Activated CD4-positive, CD25-positive, alpha-beta regulatory T cell (primary cell): Measurements from ENCODE around the gene PRIM2.
"Not testable (repeated sequence)": the region's sequence is repeated elsewhere in the genome, so short reads cannot be mapped to it uniquely, and the experiment has no call there.

ENCODE experiments used
- DNase-seq, 4 experiments: peaks; one replicate each; lab custom pipeline; 2025; lab: John Stamatoyannopoulos, UW

PRIM2 gene

DNA sequence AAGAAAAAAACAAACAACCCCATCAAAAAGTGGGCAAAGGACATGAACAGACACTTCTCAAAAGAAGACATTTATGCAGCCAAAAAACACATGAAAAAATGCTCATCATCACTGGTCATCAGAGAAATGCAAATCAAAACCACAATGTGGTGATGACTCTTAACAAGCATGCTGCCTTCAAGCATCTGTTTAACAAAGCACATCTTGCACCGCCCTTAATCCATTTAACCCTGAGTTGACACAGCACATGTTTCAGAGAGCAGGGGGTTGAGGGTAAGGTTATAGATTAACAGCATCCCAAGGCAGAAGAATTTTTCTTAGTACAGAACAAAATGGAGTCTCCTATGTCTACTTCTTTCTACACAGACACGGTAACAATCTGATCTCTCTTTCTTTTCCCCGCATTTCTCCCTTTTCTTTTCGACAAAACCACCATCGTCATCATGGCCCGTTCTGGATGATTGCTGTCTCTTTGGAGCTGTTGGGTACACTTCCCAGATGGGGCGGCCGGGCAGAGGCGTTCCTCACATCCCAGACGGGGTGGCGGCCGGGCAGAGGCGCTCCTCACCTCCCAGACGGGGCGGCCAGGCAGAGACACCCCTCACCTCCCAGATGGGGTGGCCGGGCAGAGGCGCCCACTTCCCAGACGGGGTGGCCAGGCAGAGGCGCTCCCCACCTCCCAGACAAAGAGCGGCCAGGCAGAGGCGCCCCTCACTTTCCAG lies 7.2 kb upstream of the PRIM2 start:
- DNase-seq = not testable (repeated sequence)

DNA sequence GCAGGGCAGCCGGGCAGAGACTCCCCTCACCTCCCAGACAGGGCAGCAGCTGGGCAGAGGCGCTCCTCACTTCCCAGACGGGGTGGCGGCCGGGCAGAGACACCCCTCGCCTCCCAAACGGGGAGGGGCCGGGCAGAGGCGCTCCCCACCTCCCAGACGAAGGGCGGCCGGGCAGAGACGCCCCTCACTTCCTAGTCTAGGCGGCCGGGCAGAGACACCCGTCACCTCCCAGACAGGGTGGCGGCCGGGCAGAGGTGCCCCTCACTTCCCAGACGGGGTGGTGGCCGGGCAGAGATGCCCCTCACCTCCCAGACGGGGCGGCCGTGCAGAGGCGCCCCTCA lies 6.6 kb upstream of the PRIM2 start:
- no peak for DNase-seq

DNA sequence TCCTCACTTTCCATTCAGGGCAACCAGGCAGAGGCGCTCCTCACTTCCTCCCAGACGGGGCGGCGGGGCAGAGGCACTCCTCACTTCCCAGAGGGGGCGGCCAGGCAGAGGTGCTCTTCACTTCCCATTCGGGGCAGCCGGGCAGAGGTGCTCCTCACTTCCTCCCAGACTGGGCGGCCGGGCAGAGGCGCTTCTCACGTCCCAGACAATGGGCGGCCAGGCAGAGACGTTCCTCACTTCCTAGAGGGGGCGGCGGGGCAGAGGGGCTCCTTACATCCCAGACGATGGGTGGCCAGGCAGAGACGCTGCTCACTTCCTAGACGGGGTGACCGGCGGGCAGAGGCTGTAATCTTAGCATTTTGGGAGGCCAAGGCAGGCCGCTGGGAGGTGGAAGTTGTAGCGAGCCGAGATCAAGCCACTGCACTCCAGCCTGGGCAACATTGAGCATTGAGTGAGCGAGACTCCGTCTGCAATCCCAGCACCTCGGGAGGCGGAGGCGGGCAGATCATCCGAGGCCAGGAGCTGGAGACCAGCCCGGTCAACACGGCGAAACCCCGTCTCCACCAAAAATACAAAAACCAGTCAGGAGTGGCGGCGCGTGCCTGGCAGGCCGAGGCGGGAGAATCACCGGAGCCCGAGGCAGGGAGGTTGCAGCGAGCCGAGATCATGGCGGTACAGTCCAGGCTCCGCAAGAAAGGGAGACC lies 6.0 kb upstream of the PRIM2 start:
- not testable (repeated sequence) for DNase-seq

DNA sequence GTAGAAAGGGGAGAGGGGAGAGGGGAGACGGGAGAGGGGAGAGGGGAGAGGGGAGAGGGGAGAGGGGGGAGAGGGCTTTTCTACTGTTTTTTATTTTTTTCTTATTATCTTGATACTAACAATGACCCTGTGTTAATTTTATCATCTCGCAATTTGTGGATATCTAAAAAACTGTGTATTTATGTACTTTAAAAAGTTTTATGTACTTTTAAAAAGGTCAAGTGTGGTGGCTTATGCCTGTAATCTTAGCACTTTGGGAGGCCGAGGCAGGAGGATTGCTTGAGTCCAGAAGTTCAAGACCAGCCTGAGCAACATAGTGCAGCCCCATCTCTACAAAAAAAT lies 5.5 kb upstream of the PRIM2 start:
- DNase-seq = no peak

DNA sequence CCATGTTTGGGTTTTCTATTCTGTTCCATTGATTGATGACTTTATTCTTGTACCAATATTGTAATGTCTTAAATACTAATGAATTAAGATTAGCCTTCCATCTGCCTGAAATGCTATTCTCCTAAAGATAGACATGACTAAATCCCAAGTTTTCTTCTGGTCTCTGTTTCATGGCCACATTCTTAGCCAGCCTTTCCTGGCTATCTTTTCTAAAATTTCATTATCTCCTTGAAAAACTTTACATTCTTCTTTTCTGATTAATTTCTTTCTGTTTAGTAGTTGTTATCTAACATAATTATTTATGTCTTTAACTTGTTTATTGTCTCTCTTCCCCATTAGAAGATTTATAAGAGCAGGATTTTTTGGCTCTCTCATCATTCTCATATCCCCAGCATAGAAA lies 4.4 kb upstream of the PRIM2 start:
- DNase-seq = no peak

DNA sequence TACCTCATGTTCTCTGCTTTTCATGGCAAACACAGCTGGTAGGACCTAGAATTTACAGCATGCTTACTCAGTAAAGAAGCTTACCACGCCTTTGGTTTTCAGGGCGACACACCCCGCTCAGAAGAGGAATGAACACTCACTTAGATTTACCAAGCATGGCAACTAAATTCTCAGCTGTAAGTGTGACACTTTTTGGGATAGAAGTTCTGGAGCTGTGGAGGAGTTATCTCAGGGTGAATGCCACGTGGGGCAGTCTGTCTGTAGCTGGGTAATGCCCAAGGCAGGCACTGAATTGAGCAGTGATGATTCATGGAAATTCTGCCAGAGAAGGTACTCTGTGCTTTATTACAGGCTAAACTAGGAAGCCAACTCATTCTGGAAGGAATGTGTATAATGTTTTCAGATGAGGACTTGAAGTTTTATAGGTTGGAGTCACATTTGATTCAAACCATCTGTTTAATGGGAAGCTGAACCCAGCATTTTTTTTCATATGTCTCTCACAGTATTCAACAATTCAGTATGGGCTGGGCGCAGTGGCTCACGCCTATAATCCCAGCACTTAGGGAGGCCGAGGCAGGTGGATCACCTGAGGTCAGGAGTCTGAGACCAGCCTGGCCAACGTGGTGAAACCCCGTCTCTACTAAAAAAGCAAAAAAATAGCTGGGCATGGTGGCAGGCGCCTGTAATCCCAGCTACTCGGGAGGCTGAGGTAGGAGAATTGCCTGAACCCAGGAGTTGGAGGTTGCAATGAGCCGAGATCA lies 3.5 kb upstream of the PRIM2 start:
- DNase-seq = no peak

DNA sequence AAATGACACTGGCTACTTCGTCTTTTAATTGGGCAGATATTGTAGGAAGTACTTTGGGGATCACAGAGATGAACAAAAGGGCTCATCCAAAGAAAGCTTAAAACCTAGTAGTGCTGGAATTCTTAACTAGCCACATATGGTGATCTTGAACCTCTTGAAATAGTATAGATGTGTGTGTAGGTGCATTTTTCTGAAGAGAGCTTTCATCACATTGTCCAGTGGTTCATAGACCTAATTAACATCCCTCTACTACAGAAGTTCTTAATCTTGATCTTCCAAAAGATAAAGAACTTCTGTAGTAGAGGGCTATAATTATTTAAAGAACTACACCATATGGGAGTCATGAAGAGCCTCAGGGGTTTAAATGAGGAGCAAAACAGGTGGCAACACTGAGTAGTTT lies 2.3 kb upstream of the PRIM2 start:
- DNase-seq = no peak

DNA sequence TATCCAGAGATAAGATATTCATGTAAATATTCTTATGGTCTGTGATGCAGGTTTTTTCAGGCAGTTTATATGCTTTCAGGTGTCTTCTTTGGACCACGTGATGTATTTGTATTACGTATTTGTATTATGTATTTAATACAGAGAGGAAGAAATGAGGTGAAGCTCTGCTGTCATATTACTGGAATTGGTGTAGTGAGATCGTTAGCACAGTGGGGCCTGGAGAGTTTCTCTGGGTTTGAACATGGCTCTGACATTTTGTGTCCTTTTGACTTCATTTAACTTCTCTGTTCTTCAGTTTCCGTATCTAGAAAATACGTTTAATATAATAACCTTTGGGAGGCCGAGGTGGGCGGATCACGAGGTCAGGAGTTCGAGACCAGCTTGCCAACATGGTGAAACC lies 1.6 kb upstream of the PRIM2 start:
- DNase-seq = no peak

DNA sequence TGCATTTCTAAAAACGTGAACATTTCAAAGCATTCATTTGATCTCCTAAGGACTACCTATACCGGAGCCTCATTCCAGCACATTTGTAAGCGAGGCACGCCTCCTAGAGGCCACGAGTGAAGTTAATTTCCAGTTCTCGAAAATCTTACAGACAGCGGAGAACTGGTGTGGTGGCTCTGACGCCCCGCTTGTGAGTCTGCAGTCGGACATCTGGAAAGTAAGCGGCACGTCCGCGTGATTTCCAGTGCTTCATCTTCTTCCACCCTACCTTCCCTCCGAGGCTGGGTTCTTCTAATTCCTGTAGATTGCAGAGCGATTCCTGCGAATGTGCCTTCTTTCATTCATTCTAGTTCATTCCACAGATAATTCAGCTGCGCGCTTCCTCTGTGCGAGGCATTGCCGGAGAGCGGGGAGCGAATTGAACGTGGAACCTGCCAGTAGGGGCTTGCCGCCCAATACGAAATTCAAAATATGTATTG lies 810 bp upstream of the PRIM2 start:
- peak; percentile 38 to 58 (median 54) for DNase-seq

DNA sequence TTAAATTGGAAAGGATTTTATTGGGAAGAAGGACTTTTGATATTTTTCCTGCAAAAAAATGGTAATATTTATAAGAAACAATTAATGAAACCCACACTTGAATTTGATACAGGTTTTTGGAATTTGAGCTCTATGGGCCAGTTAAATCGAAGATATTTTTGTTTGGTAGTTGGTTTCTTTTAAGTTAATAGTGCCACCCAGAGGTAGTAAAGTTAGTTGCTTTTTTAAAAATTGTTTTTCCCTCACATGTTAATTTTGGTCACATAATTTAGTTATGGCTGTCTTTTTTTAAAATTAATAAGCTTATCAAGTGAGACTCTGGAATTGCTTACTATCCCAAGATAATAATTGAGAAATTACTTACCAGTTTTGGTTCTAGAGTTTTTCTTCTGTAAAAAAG lies 7.1 kb downstream of the PRIM2 start:
- DNase-seq = no peak

DNA sequence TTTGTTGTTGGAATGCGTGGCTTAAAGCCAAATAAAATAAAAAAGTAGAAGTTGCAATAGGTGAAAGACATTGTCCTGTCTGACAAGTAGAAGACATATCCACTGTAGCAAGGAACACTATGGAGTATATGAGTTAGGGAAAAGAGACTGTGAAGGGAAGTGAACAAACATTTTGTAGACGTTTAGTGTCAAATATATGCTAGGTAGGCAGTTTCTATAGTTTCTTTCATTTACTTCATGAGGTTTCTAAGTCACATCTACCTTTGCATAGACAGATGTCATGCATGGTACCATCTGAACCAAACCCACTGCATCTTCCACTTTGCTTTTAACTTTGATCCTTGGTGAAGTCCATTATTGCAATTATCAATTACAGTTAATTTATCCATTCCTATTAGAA lies 9.9 kb downstream of the PRIM2 start:
- DNase-seq = no peak

DNA sequence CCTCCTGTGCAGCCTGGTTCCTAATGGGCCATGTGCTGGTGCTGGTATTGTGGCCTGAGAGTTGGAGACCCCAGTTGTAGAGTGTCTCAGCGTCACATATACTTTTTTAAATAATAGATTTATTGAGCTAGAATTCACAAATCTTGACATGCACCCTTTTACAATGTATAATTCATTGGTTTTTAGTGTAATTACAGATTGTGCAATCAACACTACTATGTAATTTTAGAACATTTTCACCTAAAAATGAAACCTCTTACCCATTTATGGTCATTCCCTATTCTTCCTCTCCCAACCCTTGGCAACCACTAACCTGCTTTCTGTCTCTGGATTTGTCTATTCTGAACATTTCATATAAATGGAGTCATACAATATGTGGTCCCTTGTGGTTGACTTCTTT lies 10.6 kb downstream of the PRIM2 start:
- no peak for DNase-seq

DNA sequence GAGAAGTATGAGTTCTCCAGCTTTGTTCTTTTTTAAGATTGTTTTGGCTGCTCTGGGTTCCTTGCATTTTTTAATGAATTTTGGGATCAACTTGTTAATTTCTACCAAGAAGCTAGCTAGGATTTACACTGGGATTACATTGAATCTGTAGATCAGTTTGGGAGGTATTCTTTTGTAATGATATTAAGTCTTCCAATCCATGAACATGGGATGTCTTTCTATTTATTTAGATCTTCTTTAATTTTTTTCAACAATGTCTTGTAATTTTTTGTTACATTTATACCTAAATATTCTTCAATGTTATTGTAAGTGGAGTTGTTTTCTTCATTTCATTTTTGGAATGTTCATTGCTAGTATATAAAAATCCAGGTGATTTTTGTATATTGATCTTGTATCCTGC lies 12.5 kb downstream of the PRIM2 start:
- DNase-seq = no peak

DNA sequence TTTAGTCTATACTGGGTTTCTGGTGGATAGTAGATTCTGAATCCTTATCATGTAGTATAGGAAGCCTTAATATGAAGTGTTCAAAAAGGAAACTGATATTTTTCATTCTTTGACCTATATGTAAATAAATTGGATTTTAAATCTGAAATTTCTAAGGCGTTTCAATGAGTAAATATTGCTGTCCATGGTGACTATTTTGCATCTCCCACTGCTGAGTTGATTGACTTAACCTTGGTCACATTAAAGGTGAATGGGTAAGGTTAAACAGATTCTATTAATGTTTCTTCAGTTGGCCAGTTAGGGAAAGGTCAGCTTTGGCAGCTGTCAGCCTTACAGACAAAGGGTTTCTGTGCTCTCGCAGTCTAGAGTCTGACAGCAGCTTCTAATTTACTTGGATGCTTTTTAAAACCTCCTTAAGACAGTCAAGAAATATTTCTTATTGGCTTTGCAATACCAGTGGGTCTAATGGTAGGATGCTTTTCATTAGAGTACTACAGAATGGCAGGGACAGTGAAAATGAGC lies 24.8 kb downstream of the PRIM2 start:
- no peak for DNase-seq

DNA sequence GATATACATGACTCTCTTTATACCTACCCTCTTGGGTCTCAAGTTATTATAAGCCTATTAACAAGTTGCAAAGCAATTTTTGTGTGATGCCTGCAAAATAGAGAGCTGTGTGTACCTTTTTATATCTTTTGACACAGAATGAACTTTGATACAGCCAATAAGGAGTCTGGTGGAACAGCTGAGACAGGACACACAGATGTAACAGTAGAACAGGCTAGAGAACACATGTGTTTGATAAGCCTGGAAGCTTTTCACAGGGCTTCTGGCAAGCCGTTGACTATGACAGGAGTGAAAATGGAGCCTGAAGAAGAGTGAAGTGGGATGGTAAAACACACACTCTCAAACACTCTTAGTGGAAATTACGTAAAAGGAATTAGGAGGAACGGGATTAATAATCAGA lies 25.9 kb downstream of the PRIM2 start:
- DNase-seq = not testable (repeated sequence)

DNA sequence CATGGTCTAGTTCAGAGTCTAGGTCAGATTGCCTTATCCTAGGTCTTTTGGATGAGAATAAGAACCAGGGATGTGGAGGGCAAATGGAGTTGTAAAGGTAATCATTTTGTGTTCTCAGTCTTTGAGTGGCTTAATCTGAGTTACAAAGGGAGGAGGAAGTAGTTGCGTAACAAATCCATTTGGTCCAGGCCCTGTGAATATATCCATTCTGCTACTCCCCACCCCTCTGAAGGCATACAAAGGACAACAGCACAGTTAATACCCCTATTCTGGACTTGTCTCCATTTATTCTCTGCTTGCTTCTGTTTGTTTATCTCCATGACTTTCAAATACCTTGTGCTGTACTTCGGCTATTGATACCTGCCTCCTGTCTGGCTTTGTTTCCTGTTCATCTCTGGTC lies 29.3 kb downstream of the PRIM2 start:
- DNase-seq = not testable (repeated sequence)

DNA sequence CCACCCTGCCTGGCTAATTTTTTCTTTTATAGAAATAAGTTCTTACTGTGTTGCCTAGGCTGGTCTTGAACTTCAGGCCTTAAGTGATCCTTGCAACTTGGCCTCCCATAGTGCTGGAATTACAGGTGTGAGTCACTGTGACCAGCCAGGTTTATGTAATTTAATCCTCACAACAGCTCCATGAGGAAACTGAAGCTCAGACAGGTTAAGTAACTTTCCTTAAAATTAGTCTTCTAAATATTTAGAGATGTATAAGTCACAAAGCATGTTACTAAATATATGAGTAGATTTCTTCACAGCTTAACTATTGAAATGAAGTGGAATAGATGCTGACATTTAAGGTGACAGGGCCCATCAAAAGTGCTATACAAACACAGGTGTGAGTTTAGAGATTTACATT lies 30.2 kb downstream of the PRIM2 start:
- DNase-seq = not testable (repeated sequence)

DNA sequence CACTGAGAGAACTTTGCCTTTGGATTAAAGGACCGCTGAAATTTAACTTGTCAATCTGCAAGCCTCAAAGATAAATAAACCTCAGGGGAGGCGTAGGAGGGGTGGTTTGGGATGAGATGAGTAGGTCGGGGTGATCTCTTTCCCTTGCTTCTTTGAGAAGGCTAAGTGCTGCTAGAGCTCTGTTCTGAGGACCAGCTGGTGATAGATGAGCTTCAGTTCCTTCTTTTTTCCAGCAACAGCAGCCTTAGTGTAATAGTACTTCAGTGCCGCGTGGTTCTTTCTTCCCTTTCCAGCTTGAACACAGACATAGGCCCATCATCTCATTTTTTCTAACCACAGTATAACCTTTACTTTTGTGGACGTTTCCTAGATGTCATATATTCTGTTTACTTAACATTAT lies 33.0 kb downstream of the PRIM2 start:
- not testable (repeated sequence) for DNase-seq

DNA sequence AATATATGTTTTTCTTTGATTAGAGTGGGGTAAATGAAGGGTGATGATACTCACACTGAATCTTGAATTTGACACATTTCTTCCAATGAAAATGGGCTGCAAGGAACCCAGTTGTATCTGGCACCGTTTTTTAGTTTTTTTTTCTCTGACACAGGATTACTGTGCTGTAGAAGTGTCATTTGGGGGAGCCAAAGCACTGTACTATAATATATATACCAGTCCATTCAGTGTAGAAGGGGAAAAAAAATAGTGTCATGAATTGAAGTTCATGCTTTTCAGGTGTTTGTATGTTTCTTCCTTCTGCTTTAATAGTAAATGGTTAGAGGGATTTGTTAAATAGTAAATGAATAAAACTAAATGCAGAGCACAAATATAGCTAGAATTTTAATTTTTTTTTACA lies 35.2 kb downstream of the PRIM2 start:
- DNase-seq = not testable (repeated sequence)

DNA sequence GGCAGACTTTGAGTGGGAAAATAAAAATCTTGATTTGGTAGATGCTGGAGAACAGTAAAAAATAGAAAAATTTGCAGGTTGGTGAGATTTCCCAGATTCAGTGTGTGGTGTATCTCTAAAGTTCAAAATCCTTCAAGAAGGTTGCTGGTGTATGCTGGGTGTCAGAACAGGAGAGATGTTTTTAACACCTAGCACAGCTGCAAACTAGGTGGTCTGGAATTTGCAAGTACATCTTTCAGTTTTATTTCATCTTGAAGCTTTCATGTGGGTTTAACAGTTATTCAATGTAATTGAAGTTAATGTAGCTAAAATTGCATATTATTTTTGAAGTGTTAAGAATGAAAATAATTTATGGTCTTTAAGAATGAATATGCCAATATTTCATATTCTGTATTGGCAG lies 40.9 kb downstream of the PRIM2 start:
- DNase-seq = not testable (repeated sequence)

DNA sequence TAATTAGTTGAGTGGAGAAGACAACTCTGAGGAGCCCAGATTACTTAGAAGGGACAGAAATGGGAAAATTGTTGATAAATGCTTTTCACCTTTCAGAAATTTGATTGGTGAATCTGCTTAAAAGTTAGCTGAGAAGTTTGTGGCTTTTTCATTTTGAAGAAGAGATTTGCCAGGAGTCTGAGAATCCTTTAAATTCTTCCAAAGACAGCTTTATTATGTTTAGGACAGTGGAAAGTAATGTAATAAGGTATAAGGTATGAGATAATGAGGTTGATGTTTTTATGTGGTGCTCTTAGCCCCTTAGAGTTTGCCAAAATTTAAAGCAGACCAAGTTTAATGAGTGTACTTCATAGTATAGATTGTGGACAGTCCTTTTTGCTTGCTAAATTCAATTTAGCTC lies 42.3 kb downstream of the PRIM2 start:
- DNase-seq = not testable (repeated sequence)

DNA sequence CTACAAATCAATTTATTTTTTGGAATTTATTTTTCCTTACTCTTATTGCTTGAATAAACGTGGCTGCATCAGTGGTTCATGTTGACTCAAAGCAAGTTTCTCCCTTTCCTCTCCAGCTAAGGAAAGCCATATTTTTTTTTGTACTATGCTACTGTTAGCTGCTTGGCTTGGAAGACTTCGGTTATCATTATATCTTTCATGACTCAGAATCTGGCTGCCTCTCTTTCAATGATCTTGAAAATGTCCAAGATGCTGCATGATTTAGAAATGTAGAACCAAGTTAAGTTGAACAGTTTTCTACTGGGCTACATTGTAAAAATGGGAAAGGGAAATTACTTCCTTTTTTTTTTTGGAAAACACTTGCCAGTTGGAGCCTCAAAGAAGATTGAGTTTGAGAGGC lies 44.9 kb downstream of the PRIM2 start:
- not testable (repeated sequence) for DNase-seq

DNA sequence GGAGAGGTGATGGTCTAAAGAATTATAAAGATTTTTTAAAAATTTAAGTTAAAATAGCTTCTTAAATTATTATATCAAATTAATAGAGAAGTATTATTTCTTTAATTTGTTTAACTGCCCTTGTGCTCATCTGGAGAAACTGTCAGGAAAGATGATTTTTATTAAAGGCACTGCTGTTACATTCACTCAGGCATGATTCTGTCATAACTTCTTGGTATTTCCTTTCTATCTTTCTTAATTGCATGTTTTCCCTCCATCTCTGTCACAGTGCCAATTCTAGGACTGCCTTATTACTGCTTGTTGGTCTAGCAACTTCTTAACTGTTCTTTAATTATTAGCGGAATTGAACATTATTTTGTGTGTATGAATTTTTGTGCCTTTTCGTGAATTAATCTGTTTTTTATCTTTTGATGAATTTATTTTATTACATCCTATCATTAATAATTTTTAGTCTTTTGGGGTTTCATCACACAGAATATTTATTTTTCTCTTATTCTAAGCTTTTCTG lies 47.7 kb downstream of the PRIM2 start:
- DNase-seq = not testable (repeated sequence)
